ENCODE measurements around the gene AFM.

Gene AFM, protein sequence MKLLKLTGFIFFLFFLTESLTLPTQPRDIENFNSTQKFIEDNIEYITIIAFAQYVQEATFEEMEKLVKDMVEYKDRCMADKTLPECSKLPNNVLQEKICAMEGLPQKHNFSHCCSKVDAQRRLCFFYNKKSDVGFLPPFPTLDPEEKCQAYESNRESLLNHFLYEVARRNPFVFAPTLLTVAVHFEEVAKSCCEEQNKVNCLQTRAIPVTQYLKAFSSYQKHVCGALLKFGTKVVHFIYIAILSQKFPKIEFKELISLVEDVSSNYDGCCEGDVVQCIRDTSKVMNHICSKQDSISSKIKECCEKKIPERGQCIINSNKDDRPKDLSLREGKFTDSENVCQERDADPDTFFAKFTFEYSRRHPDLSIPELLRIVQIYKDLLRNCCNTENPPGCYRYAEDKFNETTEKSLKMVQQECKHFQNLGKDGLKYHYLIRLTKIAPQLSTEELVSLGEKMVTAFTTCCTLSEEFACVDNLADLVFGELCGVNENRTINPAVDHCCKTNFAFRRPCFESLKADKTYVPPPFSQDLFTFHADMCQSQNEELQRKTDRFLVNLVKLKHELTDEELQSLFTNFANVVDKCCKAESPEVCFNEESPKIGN

DNA sequence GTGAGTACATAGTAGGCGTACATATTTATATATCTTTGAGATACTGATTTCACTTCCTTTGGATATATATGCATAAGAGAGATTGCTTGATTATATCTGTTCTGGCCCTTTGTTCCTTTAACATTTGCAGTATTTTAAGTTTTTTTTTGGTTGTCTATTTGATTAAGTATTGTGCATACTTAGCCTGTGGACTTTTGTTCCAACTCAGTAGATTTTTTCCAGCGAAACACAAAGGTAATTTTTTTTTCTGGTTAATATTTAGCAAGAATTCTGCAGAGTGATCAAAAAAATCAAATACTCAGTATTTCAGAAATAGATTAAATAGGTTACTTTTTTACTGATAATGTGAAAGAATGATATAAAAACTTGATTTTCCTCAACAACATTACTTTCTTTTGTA is at the start of gene AFM:
Gene AFM, plus strand, starts transcription at position 388 of the 400 bp plus-strand sequence. CDS start 31 bp downstream, outside the sequence.
- no peak for DNase-seq

DNA sequence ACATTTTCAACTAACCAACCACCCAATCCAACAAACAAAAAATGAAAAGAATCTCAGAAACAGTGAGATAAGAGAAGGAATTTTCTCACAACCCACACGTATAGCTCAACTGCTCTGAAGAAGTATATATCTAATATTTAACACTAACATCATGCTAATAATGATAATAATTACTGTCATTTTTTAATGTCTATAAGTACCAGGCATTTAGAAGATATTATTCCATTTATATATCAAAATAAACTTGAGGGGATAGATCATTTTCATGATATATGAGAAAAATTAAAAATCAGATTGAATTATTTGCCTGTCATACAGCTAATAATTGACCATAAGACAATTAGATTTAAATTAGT is 49.8 kb upstream of the AFM start:
- no peak for DNase-seq

DNA sequence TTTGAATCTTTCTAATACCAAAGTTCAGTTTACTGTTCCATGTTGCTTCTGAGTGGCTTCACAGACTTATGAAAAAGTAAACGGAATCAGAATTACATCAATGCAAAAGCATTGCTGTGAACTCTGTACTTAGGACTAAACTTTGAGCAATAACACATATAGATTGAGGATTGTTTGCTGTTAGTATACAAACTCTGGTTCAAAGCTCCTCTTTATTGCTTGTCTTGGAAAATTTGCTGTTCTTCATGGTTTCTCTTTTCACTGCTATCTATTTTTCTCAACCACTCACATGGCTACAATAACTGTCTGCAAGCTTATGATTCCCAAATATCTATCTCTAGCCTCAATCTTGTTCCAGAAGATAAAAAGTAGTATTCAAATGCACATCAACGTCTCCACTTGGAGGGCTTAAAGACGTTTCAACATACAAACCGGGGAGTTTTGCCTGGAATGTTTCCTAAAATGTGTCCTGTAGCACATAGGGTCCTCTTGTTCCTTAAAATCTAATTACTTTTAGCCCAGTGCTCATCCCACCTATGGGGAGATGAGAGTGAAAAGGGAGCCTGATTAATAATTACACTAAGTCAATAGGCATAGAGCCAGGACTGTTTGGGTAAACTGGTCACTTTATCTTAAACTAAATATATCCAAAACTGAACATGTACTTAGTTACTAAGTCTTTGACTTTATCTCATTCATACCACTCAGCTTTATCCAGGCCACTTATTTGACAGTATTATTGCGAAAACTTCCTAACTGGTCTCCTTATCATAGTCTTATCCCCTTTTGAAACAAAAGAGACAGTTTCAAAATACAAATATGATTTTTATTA is 49.2 kb upstream of the AFM start:
- DNase-seq: no peak

DNA sequence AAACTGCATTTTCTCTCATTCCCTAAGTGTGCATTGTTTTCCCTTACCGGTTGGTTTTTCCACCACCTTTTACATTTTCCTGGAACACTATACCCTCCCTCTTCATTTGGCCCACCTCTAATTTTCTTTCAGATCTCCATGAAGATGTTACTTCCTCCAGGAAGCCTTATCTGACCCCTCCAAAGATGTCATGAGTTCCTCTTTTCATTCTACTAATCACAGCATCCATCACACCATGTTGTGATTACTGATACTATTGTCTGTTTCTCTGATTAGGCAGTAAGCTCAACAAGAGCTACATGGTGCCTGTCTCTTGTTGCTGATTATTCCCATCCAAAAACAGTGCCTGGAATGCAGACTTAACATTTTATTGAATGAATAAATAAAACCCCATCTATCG is 48.4 kb upstream of the AFM start:
- DNase-seq: no peak

DNA sequence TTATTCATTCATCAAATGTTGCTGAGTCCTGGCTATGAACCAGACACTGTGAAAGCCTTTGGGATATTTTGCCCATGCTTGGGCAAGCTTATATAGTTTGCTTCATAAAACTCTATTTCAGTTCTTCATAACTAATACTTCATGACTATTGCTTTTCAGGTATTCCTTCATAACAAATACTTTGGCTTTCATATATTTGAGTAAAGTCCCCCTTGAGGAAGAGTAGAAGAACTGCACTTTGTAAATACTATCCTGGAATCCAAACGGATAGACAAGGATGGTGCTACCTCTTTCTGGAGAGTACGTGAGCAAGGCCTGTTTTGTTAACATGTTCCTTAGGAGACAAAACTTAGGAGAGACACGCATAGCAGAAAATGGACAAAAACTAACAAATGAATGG is 47.2 kb upstream of the AFM start:
- DNase-seq: no peak

DNA sequence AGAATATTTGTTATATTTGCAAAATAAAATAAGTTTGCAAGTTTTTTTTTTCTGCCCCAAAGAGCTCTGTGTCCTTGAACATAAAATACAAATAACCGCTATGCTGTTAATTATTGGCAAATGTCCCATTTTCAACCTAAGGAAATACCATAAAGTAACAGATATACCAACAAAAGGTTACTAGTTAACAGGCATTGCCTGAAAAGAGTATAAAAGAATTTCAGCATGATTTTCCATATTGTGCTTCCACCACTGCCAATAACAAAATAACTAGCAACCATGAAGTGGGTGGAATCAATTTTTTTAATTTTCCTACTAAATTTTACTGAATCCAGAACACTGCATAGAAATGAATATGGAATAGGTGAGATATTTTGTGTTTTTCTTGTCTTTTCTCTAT is 45.6 kb upstream of the AFM start, which contains the start of gene AFP:
Gene AFP, plus strand, starts transcription at position 238 of the 400 bp plus-strand sequence. Its CDS starts 42 bp downstream, at position 280.
- no peak for DNase-seq

DNA sequence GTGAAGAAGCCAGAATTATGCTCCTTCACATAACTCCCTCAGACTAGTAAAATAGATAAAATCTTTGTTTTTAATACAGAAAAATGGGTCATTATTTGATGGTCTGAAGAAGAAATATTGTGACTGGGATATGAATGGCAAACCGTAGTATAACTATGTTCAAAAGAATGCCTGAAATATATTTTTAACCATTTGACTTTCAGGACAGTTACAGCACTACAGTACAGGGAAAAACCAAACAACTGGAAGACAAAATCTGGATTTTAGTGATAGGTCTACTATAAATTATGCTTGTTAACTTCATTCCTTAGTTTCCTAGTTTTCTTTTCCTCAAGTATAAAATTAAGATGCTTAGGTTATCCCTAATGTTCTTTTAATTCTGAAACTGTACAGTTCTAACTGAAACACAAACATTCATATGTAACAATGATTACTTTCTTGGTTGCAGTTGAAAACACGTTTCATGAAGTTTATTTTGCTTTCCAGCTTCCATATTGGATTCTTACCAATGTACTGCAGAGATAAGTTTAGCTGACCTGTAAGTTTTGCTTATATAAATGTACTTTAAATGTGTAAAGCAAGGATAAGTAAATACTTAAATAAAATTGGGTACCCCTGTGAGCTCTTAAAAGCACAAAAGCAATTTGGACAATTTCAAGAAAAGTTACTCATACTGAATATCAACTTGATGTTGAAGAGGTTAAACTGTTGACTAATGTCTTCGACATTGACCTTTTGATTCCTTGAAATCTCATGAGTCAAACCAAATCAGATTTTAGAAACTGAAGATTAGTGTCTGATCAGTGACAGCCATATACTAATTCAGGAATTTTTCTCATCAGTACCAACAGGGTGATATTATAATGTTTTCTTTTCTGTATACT is 44.6 kb upstream of the AFM start:
- no peak for DNase-seq

DNA sequence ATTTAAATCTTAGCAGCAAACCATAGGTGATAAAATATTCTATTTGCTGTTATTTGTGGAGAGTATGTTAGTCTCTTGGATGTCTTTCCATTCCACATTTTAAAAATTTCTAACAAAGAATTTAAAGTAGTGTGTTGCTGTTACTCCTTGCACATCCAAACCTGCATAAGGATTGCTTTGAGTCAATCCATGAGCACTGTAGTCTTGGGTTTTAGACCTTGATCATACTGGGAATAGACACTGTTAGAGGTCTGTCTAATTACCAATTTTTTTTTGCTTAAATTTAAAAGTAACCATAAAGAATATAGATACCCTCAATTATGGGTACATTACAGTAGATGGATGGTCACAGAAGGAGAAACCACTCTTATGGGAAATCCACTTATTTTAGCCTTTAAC is 44.0 kb upstream of the AFM start:
- DNase-seq: no peak

DNA sequence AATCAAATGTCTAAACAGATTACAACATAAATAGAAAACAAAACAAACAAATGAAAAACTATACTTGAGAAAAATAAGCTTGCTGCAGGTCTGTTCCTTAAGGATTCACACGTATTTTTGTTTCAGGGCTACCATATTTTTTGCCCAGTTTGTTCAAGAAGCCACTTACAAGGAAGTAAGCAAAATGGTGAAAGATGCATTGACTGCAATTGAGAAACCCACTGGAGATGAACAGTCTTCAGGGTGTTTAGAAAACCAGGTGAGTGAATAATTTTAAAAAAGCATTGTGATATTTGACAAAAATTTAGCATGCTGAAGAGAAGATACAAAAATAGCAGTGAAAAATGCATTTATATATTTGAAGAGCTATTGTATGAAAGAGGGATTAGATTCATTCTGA is 43.5 kb upstream of the AFM start:
- DNase-seq: no peak

DNA sequence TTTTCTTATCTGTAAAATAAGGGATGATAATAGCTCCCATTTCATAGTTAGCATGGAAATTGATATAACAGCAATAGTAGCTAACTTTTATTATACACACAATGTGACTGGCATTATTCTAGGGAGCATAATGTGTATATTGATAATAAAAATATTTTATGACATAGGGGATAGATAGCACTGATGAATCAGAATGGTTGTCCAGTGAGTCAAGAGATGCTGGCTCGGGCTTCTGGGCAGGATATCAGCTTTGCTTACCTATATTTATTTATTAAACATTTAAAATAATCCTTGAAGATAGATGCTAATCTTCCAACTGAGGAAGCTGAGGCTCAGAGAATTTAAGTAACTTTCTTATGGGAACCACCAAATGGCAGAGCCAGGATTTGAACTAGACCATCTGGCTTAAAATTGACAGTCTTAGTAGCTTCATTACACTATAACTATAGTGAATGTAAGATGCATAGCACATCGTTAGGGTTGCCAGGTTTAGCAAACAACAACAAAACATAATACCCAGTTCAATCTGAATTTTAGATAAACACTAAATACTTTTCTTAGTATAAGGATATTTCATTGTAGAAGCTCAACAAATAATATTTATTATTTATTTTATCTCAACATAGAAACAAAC is 42.8 kb upstream of the AFM start:
- DNase-seq: no peak

DNA sequence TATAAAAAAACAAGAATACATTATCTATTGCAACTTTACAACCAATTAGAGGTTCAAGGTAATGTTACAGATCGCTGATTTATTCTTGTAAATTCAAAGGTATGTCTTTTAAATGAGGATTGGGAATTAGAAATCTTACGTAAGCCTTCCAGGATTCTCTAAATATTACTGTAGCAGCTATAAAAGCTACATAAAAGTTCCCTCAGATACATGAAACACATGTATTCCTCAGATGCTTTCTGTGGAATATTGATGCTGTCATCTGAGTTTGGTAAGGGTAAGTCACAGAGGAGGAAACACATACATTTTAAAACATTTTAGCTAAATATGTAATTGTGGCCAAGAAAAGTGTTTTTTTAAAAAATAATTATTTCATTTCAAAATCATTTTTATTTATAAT is 42.1 kb upstream of the AFM start:
- no peak for DNase-seq

DNA sequence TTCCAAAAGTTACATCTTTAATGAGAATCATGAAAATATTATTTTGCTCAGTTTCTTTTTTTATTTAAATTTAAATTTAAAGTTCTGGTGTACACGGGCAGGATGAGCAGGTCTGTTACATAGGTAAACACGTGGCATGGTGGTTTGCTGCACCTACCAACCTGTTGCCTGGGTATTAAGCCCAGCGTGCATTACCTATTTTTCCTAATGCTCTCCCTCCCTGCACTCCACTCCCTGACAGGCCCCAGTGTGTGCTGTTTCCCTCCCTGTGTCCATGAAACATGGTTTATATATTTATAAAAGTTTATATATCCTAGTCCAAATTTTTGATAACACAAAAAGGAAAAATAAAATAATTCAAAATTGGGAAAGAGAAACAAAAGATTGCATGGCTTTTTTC is 41.6 kb upstream of the AFM start:
- DNase-seq: no peak

DNA sequence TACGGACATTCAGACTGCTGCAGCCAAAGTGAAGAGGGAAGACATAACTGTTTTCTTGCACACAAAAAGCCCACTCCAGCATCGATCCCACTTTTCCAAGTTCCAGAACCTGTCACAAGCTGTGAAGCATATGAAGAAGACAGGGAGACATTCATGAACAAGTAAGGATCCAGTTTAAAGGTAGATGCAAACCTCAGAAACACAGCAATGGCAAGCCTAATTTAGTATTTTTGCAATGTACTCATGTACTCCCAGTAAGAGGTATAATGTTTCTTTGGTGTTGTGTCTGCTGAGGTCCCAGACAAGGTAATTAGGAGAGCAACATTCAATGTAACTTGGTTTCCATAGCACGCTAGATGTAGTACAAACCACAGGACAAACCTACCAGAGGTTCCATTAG is 40.9 kb upstream of the AFM start:
- DNase-seq: no peak

DNA sequence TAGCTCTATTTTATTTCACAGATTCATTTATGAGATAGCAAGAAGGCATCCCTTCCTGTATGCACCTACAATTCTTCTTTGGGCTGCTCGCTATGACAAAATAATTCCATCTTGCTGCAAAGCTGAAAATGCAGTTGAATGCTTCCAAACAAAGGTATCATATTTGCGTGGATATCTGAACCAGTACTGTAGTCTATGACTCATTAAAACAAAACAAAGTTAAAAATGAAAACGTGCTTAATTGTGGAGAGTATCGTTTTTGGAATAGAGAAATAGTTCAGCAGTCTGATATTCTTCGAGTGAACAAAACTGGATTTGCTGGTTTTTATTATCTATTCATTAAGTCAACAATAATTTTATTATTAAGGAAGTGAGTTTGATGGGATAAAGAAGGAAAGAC is 39.3 kb upstream of the AFM start:
- no peak for DNase-seq

DNA sequence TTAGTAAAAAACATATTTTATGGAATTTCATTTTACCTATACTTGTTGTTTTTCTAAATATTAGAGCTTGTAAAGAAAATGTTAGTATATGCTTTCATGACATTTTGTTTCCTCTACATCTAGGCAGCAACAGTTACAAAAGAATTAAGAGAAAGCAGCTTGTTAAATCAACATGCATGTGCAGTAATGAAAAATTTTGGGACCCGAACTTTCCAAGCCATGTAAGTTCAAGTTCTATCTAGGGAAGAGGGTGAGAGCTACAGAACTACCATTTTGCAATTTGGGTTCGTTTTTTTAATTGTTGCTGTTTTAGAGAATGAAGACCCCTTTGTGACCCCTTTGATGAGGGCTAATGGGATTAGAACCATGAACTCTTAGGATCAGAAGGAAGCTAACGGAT is 38.3 kb upstream of the AFM start:
- no peak for DNase-seq

DNA sequence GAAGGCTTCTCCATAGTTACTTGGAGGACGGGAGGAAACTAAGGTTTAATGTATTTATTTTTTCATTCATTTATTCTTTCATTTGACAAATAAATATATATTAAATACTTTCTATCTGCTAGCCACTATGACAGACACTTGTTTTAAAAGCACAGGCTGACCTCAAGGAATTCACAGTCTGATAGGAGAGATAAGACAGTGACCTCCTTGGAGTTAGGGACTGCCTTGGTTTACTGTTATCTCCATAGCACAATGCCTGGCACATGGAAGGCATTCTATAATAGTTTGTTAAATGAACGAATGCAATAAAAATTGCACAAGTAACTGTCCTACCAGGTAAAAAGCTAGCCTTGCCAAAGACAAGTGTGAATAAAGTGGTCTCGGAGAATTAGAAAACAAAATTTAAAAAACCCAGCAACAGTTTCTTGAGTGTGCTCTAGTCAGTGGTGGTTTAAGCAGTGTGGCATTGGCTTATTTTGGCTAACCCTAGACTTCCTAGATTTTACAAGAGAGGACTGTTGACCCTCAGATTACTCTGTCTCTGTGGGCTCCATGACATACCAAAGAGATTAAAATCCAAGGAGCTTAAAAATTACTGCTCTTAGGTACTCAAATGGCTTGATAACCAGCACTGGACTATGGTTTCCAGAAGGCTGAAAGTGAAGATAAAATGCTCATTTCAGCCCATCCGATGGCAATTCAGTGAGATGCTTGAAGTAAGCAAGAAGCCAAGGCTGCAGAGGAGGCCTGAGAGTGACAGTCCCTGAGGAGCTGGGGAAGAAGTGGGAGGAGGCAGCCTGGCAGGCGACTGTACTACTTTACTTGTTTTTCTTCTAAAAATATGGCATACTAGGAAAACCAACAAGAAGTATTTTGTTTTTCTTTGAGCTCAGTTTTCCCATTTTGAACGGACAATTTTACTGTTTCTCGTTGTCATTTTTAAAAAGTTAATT is 35.9 kb upstream of the AFM start:
- no peak for DNase-seq

DNA sequence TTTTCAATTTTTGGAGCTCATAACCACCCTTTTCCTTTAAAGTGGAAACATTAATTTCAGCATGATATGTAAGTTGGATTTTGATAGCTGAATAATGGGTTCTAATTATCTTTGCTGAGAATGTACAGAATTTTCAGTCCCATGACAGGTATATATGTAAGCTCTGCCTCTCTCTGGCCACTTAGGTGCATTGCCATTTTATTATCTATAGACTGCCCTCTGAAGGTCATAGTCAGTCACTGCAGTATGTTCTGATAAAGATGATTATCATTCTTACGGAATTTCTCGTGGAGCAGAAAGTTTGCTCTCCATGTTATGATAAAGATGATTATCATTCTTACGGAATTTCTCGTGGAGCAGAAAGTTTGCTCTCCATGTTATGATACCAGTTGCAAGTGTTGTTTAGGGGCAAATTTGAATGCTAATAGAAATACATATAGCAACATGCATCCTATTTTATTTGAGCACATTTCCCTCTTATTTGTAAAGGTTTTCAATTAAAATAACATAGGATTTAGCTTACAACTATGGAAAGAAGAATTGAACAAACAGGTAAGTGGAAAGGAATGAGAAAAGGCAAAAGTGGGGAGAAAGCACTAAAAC is 35.1 kb upstream of the AFM start:
- no peak for DNase-seq

DNA sequence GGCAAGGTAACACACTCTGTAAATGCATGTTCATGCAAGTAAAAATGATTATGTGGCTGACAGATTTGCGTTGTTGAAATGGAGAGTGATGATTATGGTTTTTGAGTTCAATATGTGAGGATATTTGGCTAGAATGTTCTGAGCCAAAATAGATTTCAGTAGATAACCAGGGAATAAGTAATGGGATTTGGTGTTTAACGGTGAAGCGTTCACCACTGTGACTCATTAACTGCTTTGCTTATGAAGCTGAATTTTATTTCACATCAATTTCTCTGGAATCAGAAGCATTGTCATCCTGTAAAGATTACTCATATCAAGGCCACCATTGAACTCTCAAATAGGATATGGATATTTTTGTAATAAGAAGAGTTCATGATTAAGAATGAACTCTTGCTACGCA is 33.9 kb upstream of the AFM start:
- no peak for DNase-seq

DNA sequence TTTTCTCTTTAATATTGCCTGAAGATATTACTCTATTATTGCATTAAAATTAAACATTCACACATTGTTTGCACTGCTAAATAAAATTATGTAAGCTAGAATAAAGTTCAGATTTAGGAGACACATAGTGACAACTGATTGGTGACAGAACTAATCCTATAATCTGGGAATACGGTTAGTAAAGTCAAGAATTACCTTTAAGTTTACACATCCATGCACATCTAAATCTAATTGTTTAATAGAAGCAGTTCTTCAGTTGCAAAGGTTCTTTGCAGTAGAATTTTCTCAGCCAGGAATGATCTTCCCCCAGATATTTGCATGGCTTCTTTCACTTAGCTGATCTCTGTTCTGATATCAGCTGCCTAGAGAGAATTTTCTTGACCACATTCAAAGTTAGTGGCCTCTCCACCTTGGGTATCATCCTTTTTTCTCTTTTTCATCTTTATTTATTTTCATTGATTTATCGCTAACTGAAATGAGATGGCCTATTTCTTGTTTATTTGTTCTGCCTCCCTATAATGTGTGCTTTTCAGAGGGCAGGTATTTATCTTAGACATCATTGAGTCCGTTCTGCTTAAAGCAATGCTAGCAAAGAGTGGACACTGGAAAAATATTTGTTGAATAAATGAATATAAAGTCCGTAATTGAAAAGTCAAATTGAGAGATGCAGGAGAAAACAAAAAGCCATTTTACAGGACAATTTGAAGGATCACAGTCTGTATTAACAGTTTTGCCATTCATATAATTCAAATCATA is 32.9 kb upstream of the AFM start:
- DNase-seq: no peak

Data from activated CD4-positive, alpha-beta T cell treated with anti-CD3 and anti-CD28 coated beads for 48 hours (primary cell).